ENCODE measurements around the gene CFAP410. TPM values are rescaled to one million over a fixed set of nuclear protein-coding genes. Genes with fewer than 3 reads are reported as not detected.
A peak's percentile ranks its signal among the peaks of the same experiment; 100 is the strongest.

CFAP410 gene
- total RNA-seq, 1 donor from 2014 or later = 14.2 TPM

GRCh38 chr21:44310628-44311507 lies 28.3 kb downstream of the CFAP410 start:
- H3K4me1 Mint-ChIP-seq (ENCODE audit: low read depth) = no peaks in the 10 kb centered on the region
- peaks cover 10% of the 10 kb centered on the region for H3K36me3 Mint-ChIP-seq (ENCODE audit: low read depth)
- TF ChIP-seq, protein P1, sequence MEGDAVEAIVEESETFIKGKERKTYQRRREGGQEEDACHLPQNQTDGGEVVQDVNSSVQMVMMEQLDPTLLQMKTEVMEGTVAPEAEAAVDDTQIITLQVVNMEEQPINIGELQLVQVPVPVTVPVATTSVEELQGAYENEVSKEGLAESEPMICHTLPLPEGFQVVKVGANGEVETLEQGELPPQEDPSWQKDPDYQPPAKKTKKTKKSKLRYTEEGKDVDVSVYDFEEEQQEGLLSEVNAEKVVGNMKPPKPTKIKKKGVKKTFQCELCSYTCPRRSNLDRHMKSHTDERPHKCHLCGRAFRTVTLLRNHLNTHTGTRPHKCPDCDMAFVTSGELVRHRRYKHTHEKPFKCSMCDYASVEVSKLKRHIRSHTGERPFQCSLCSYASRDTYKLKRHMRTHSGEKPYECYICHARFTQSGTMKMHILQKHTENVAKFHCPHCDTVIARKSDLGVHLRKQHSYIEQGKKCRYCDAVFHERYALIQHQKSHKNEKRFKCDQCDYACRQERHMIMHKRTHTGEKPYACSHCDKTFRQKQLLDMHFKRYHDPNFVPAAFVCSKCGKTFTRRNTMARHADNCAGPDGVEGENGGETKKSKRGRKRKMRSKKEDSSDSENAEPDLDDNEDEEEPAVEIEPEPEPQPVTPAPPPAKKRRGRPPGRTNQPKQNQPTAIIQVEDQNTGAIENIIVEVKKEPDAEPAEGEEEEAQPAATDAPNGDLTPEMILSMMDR (IDR thresholded peaks at IDR 0.05) = no peak
- no peak overlapping the region for H3K4me3 Mint-ChIP-seq (ENCODE audit: unreplicated experiment)
- H3K27ac Mint-ChIP-seq (ENCODE audit: unreplicated experiment) = no peak overlapping the region
- DNase-seq (ENCODE audit: low spot score) = no peak
- no peaks in the 10 kb centered on the region for H3K27me3 Mint-ChIP-seq (ENCODE audit: low read depth)
- no peaks in the 10 kb centered on the region for H3K9me3 Mint-ChIP-seq (ENCODE audit: low read depth)

DNA sequence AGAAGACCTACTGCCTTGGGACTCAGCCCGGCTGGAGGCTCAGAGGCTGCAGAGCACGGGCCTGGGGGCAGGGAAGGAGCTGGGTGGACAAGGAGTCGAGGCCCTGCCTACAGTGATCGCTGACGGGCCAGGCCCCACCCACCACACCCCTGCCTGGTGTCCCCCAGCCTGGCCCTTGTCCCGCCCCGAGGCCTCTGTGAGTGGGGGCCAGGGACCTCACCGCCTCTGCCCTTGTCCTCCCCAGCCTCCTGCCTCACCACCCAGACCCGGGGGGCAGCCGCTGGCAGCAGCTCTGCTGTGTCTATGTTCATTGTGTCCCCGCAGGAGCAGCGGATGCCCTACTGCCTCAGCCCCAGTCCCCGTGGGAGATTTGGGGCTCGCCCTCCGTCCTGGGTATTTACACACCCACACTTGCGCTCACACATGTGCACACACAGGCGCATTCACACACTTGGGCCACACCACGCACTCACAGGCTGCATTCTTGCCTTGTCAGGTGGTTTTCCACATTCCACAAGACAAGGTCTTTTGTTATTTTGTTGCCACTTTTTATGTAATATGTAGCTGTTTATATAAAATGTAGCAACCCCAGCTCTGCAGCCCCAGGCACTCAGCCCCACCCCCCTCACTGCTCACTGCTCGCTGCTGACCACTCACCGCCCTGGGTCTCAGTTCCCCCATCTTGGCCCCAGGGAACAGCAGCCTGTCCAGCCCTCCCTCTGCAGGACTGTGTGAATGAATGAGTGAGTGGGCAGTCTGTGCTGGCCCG lies 32.1 kb downstream of the CFAP410 start:
- no peaks in the 10 kb centered on the region for H3K27me3 Mint-ChIP-seq (ENCODE audit: low read depth)
- no peaks in the 10 kb centered on the region for H3K9me3 Mint-ChIP-seq (ENCODE audit: low read depth)
- DNase-seq (ENCODE audit: low spot score) = no peak
- H3K27ac Mint-ChIP-seq (ENCODE audit: unreplicated experiment) = no peak overlapping the region
- H3K4me3 Mint-ChIP-seq (ENCODE audit: unreplicated experiment) = no peak overlapping the region
- peaks cover 16% of the 10 kb centered on the region for H3K4me1 Mint-ChIP-seq (ENCODE audit: low read depth)
- peaks cover 10% of the 10 kb centered on the region for H3K36me3 Mint-ChIP-seq (ENCODE audit: low read depth)
- TF ChIP-seq, protein P1 (IDR thresholded peaks at IDR 0.05) = no peak

- H3K27me3 Mint-ChIP-seq (ENCODE audit: low read depth) = no peaks in the 10 kb centered on the region
- no peak for DNase-seq (ENCODE audit: low spot score)
- peaks cover 31% of the 10 kb centered on the region for H3K4me1 Mint-ChIP-seq (ENCODE audit: low read depth)
- H3K4me3 Mint-ChIP-seq (ENCODE audit: unreplicated experiment) = no peak overlapping the region
- peaks cover 5% of the 10 kb centered on the region for H3K36me3 Mint-ChIP-seq (ENCODE audit: low read depth)
- no peak overlapping the region for H3K27ac Mint-ChIP-seq (ENCODE audit: unreplicated experiment)
- TF ChIP-seq, protein P1 (IDR thresholded peaks at IDR 0.05) = no peak
- H3K9me3 Mint-ChIP-seq (ENCODE audit: low read depth) = no peaks in the 10 kb centered on the region
These were observed 33.5 kb downstream of the CFAP410 start for GRCh38 chr21:44305691-44306090.

GRCh38 chr21:44304877-44305293 lies 34.3 kb downstream of the CFAP410 start:
- Mint-ChIP-seq H3K27me3 (ENCODE audit: low read depth) (no peaks in the 10 kb centered on the region), H3K4me3 (ENCODE audit: unreplicated experiment) (no peak overlapping the region), H3K9me3 (ENCODE audit: low read depth) (no peaks in the 10 kb centered on the region), H3K27ac (ENCODE audit: unreplicated experiment) (peak overlapping the region; percentile 49), H3K36me3 (ENCODE audit: low read depth) (peaks cover 5% of the 10 kb centered on the region), H3K4me1 (ENCODE audit: low read depth) (peaks cover 31% of the 10 kb centered on the region)
- TF ChIP-seq, protein P1 (IDR thresholded peaks at IDR 0.05) = peak; percentile 80
- DNase-seq (ENCODE audit: low spot score) = no peak

- Mint-ChIP-seq H3K4me1 (ENCODE audit: low read depth) (peaks cover 35% of the 10 kb centered on the region), H3K36me3 (ENCODE audit: low read depth) (peaks cover 5% of the 10 kb centered on the region), H3K27ac (ENCODE audit: unreplicated experiment) (no peak overlapping the region), H3K27me3 (ENCODE audit: low read depth) (no peaks in the 10 kb centered on the region), H3K9me3 (ENCODE audit: low read depth) (no peaks in the 10 kb centered on the region), H3K4me3 (ENCODE audit: unreplicated experiment) (no peak overlapping the region)
- no peak for DNase-seq (ENCODE audit: low spot score)
- TF ChIP-seq, protein P1 (IDR thresholded peaks at IDR 0.05) = no peak
These were observed 35.1 kb downstream of the CFAP410 start for GRCh38 chr21:44304011-44304616.

Measured in chondrocyte (in vitro differentiated cells).